ENCODE measurements around the gene COL4A6. TPM values are rescaled to one million over a fixed set of nuclear protein-coding genes. Genes with fewer than 3 reads are reported as not detected.

The COL4A6 gene
- total RNA-seq, 1 experiment from 2014 or later, result 0.28 TPM

- no TSS peak for BruUV-seq (replicated peaks)
Measured at GRCh38 chrX:108270280-108270679, 167.9 kb downstream of the COL4A6 start.

DNA sequence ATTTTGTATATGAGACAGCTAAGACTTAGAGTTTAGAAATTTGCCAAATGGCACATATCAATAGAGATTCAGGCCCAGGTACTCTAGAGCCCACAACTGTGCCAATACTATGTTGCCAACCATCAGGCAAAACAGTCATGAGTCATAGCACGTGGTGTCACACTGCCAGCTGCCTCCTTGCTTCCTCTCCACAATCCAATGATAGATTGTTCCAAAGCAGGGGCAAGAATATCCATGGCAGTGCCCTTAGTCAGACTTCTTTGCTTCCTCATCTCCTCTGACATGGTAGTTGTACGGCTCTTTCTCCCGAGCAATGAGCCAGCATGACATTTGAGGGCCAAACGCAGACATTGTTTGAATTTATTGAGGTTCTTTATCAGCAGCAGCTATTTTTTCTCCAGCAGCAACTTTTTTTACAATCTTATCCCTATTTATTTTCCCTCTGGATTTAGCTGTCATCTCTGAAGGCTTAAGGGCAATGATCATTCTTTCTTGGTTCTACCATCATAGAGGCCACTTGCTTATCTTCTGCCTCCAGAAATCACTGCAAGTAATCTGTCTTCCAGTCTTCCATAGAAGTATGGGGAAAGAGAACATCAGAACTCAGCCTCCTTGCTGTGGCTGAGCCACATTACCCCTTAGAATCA lies 169.7 kb downstream of the COL4A6 start:
- no peak overlapping the region for H3K27ac ChIP-seq (ENCODE audit: low read length)
- intact Hi-C loops (cut with micrococcal nuclease; ENCODE audit: unreplicated experiment), result no loop called here
- no peak for TF ChIP-seq TCF7L2 (IDR thresholded peaks at IDR 0.05; ENCODE audit: low read depth, low read length)
- TF ChIP-seq, protein P1, sequence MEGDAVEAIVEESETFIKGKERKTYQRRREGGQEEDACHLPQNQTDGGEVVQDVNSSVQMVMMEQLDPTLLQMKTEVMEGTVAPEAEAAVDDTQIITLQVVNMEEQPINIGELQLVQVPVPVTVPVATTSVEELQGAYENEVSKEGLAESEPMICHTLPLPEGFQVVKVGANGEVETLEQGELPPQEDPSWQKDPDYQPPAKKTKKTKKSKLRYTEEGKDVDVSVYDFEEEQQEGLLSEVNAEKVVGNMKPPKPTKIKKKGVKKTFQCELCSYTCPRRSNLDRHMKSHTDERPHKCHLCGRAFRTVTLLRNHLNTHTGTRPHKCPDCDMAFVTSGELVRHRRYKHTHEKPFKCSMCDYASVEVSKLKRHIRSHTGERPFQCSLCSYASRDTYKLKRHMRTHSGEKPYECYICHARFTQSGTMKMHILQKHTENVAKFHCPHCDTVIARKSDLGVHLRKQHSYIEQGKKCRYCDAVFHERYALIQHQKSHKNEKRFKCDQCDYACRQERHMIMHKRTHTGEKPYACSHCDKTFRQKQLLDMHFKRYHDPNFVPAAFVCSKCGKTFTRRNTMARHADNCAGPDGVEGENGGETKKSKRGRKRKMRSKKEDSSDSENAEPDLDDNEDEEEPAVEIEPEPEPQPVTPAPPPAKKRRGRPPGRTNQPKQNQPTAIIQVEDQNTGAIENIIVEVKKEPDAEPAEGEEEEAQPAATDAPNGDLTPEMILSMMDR (IDR thresholded peaks at IDR 0.05), result no peak
- no peak for TF ChIP-seq REST (IDR thresholded peaks at IDR 0.05; ENCODE audit: insufficient read depth in 1 of 2, low read depth in 2 of 2, low read length in 1 of 2)
- no peak for TF ChIP-seq POLR2AphosphoS5 (IDR thresholded peaks at IDR 0.05; ENCODE audit: low read depth, low read length)
- no peak for TF ChIP-seq SIN3A (IDR thresholded peaks at IDR 0.05; ENCODE audit: borderline replicate concordance, insufficient read depth, low read depth, low read length)
- H3K9me3 ChIP-seq (ENCODE audit: control insufficient read depth, insufficient read depth, low read depth, low read length), result no peaks in the 10 kb centered on the region
- ChIA-PET POLR2A (no interaction called here), CTCF (no interaction called here)
- H3K27me3 ChIP-seq (ENCODE audit: control insufficient read depth, insufficient read depth, low read length), result no peaks in the 10 kb centered on the region
- ATAC-seq (no peak), DNase-seq (ENCODE audit: low read depth, low spot score) (no peak)
- BruUV-seq (replicated peaks), result no TSS peak
- no peaks in the 10 kb centered on the region for H3K4me1 ChIP-seq (ENCODE audit: control insufficient read depth, insufficient read depth, low read length)
- in situ Hi-C loops (cut with HindIII; ENCODE audit: low pct_unique_long_range_greater_than_20kb, low sequenced_read_pairs), result no loop called here
- H3K4me3 ChIP-seq (ENCODE audit: low read depth in 2 of 2, low read length in 2 of 2), result no peak overlapping the region
- no peaks in the 10 kb centered on the region for H3K36me3 ChIP-seq (ENCODE audit: control insufficient read depth, insufficient read depth, low read length)

More at GRCh38 chrX:108270280-108270679, 167.9 kb downstream of the COL4A6 start:
- ChIA-PET CTCF (no interaction called here), POLR2A (no interaction called here)
- intact Hi-C loops (cut with micrococcal nuclease; ENCODE audit: unreplicated experiment), result no loop called here
- no peak overlapping the region for H3K4me3 ChIP-seq (ENCODE audit: low read depth in 2 of 2, low read length in 2 of 2)
- DNase-seq (ENCODE audit: low read depth, low spot score) (no peak), ATAC-seq (no peak)
- no peaks in the 10 kb centered on the region for H3K4me1 ChIP-seq (ENCODE audit: control insufficient read depth, insufficient read depth, low read length)
- no peaks in the 10 kb centered on the region for H3K9me3 ChIP-seq (ENCODE audit: control insufficient read depth, insufficient read depth, low read depth, low read length)
- TF ChIP-seq TCF7L2 (IDR thresholded peaks at IDR 0.05; ENCODE audit: low read depth, low read length) (no peak), POLR2AphosphoS5 (IDR thresholded peaks at IDR 0.05; ENCODE audit: low read depth, low read length) (no peak), REST (IDR thresholded peaks at IDR 0.05; ENCODE audit: insufficient read depth in 1 of 2, low read depth in 2 of 2, low read length in 1 of 2) (no peak), SIN3A (IDR thresholded peaks at IDR 0.05; ENCODE audit: borderline replicate concordance, insufficient read depth, low read depth, low read length) (no peak)
- TF ChIP-seq, protein P1 (IDR thresholded peaks at IDR 0.05), result no peak
- H3K36me3 ChIP-seq (ENCODE audit: control insufficient read depth, insufficient read depth, low read length), result no peaks in the 10 kb centered on the region
- no peaks in the 10 kb centered on the region for H3K27me3 ChIP-seq (ENCODE audit: control insufficient read depth, insufficient read depth, low read length)
- H3K27ac ChIP-seq (ENCODE audit: low read length), result no peak overlapping the region
- in situ Hi-C loops (cut with HindIII; ENCODE audit: low pct_unique_long_range_greater_than_20kb, low sequenced_read_pairs), result no loop called here
